HG03378 (cell line): ENCODE data around the gene SZT2.

Experiments
- ATAC-seq: cut with Tn5 transposase; IDR thresholded peaks from one replicate; pipeline ENCODE4 v1.9.1; 2021; ENCODE audit warnings: mild to moderate bottlenecking, moderate library complexity; ENCODE audit not compliant: unreplicated experiment

Gene SZT2

GRCh38 chr1:43421976-43422750 lies 32.5 kb downstream of the SZT2 start:
- no peak for ATAC-seq

GRCh38 chr1:43422995-43423671 lies 33.4 kb downstream of the SZT2 start:
- no peak for ATAC-seq

- no peak for ATAC-seq
Observed at GRCh38 chr1:43423672-43424550, 34.2 kb downstream of the SZT2 start.

GRCh38 chr1:43425045-43425444 lies 35.3 kb downstream of the SZT2 start:
- ATAC-seq: no peak

- no peak for ATAC-seq
Observed at GRCh38 chr1:43426221-43426620, 36.5 kb downstream of the SZT2 start.

GRCh38 chr1:43427524-43427923 lies 37.8 kb downstream of the SZT2 start:
- no peak for ATAC-seq

- ATAC-seq: no peak
Observed at GRCh38 chr1:43427941-43428340, 38.2 kb downstream of the SZT2 start.

GRCh38 chr1:43430831-43431230 lies 41.1 kb downstream of the SZT2 start:
- no peak for ATAC-seq

GRCh38 chr1:43431676-43432075 lies 42.0 kb downstream of the SZT2 start:
- no peak for ATAC-seq

- no peak for ATAC-seq
Observed at GRCh38 chr1:43432171-43432860, 42.6 kb downstream of the SZT2 start.

- no peak for ATAC-seq
Observed at GRCh38 chr1:43432907-43433306, 43.2 kb downstream of the SZT2 start.

GRCh38 chr1:43434256-43434655 lies 44.6 kb downstream of the SZT2 start:
- ATAC-seq: no peak

- ATAC-seq: no peak
Observed at GRCh38 chr1:43435146-43436145, 45.7 kb downstream of the SZT2 start.

- ATAC-seq: no peak
Observed at GRCh38 chr1:43436371-43436770, 46.7 kb downstream of the SZT2 start.

- no peak for ATAC-seq
Observed at GRCh38 chr1:43437031-43437973, 47.6 kb downstream of the SZT2 start.

GRCh38 chr1:43438006-43438405 lies 48.3 kb downstream of the SZT2 start:
- no peak for ATAC-seq

GRCh38 chr1:43438576-43438952 lies 48.9 kb downstream of the SZT2 start:
- ATAC-seq: no peak

- no peak for ATAC-seq
Observed at GRCh38 chr1:43438953-43439581, 49.4 kb downstream of the SZT2 start.
